T-helper 2 cell treated with Interferon-gamma antibody and Interleukin-4, amounts not matched to agents 100 ng/mL and 5 ng/mL, for 36 hours (primary cell): Measurements from ENCODE around the gene WFIKKN1. TPM values are rescaled to one million over a fixed set of nuclear protein-coding genes. Genes with fewer than 3 reads are reported as not detected.

Experiments
- intact Hi-C: fragments of 100-400 bp; cut with micrococcal nuclease; formaldehyde crosslinking; loops from one replicate; pipeline ENCODE4 v1.15.1; 2023
- total RNA-seq: library from RNA; stranded (reverse); gene quantifications from 2 replicates; pipeline ENCODE4 v1.2.3, GENCODE V29; 2022

The WFIKKN1 gene
- total RNA-seq, 1 donor from 2014 or later: 0.75 TPM

DNA sequence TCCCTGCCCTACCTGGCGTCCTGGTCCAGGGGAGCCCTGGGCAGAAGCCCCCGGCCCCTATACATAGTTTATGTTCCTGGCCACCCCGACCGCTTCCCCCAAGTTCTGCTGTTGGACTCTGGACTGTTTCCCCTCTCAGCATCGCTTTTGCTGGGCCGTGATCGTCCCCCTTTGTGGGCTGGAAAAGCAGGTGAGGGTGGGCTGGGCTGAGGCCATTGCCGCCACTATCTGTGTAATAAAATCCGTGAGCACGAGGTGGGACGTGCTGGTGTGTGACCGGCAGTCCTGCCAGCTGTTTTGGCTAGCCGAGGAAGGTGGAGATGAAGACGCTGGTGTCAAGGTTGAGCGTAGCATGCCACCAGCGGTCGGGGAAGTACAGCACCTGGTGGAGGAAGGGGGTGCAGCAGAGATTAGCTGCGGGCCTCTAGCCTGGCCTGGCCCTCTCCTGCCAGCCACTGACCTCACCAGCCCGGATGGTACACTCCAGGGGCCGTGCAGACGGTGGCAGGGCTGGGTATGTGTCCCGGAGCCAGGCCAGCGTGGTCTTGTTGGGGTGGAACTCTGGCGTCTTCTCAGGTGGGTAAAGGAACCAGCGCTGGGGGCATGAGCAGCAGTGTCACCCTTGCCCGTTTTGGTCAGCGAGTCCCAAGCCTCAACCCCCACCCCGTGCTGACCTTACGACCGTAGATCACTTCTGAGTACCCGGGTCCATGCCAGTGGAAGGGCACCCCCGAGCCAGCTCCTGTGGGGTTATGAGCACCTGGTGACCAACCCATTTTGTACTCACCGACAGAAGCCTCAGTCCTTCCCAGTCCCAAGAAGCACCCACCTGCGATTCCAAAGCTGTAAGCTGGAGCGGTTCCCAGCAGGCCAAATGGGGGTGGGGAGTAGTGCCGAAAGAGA lies 52.0 kb downstream of the WFIKKN1 start:
- intact Hi-C loops: no loop called here

- intact Hi-C loops: loop anchor here (1.0 kb wide), 1 partner anchor 47 kb away; the partner anchor contains the start of gene METTL26
Measured at GRCh38 chr16:683396-684070, 52.7 kb downstream of the WFIKKN1 start.

Other genes starting within 250 kb of the WFIKKN1 start
- gene PGAP6, start 249.0 kb upstream of the WFIKKN1 start, total RNA-seq: 32.4 and 34.8 TPM in 2 replicates
- 59.4 and 60.9 TPM in 2 replicates for gene NME4, start 233.8 kb upstream of the WFIKKN1 start, total RNA-seq
- gene DECR2, start 229.1 kb upstream of the WFIKKN1 start, total RNA-seq: 11.5 and 11.8 TPM in 2 replicates
- gene RAB11FIP3, start 205.3 kb upstream of the WFIKKN1 start, total RNA-seq: 30.6 and 33.3 TPM in 2 replicates
- 87.2 and 89.0 TPM in 2 replicates for gene CAPN15, start 103.3 kb upstream of the WFIKKN1 start, total RNA-seq
- not detected in 2 replicates for gene PRR35, start 70.6 kb upstream of the WFIKKN1 start, total RNA-seq
- 1.4 and 1.5 TPM in 2 replicates for gene NHLRC4, start 64.0 kb upstream of the WFIKKN1 start, total RNA-seq
- 43.3 and 45.7 TPM in 2 replicates for gene PIGQ, start 61.0 kb upstream of the WFIKKN1 start, total RNA-seq
- 13.6 and 16.3 TPM in 2 replicates for gene RAB40C, start 40.9 kb upstream of the WFIKKN1 start, total RNA-seq
- gene METTL26, start 5.3 kb downstream of the WFIKKN1 start, total RNA-seq: 91.0 and 91.4 TPM in 2 replicates
- 24.5 and 32.0 TPM in 2 replicates for gene MCRIP2, start 10.8 kb downstream of the WFIKKN1 start, total RNA-seq
- 85.1 and 86.7 TPM in 2 replicates for gene WDR90, start 18.4 kb downstream of the WFIKKN1 start, total RNA-seq
- 130 and 137 TPM in 2 replicates for gene RHOT2, start 37.1 kb downstream of the WFIKKN1 start, total RNA-seq
- gene RHBDL1, start 44.7 kb downstream of the WFIKKN1 start, total RNA-seq: 0.91 and 1.4 TPM in 2 replicates
- 67.9 and 71.2 TPM in 2 replicates for gene STUB1, start 49.4 kb downstream of the WFIKKN1 start, total RNA-seq
- gene JMJD8, start 53.3 kb downstream of the WFIKKN1 start, total RNA-seq: 37.2 and 41.3 TPM in 2 replicates
- gene WDR24, start 59.4 kb downstream of the WFIKKN1 start, total RNA-seq: 17.1 and 18.7 TPM in 2 replicates
- gene FBXL16, start 74.8 kb downstream of the WFIKKN1 start, total RNA-seq: 12.0 TPM in 2 replicates
- gene METRN, start 84.1 kb downstream of the WFIKKN1 start, total RNA-seq: 10.3 and 10.8 TPM in 2 replicates
- gene ANTKMT, start 90.2 kb downstream of the WFIKKN1 start, total RNA-seq: 25.9 and 26.1 TPM in 2 replicates
- gene CCDC78, start 95.5 kb downstream of the WFIKKN1 start, total RNA-seq: 4.3 and 5.4 TPM in 2 replicates
- 5.9 and 8.5 TPM in 2 replicates for gene HAGHL, start 96.1 kb downstream of the WFIKKN1 start, total RNA-seq
- 35.4 and 37.6 TPM in 2 replicates for gene CIAO3, start 110.0 kb downstream of the WFIKKN1 start, total RNA-seq
- gene MSLN, start 129.7 kb downstream of the WFIKKN1 start, total RNA-seq: 0.18 TPM in 1 of 2 replicates, not detected in the other
- 34.8 TPM in 2 replicates for gene RPUSD1, start 157.4 kb downstream of the WFIKKN1 start, total RNA-seq
- gene CHTF18, start 157.6 kb downstream of the WFIKKN1 start, total RNA-seq: 97.4 and 101 TPM in 2 replicates
- not detected in 2 replicates for gene GNG13, start 169.7 kb downstream of the WFIKKN1 start, total RNA-seq